AG09319 (cell line): ENCODE measurements around the gene C6orf136.
"Not testable (repeated sequence)": the region's sequence is repeated elsewhere in the genome, so short reads cannot be mapped to it uniquely, and the experiment has no call there.

Source experiments
- DNase-seq: peaks from one replicate; pipeline ENCODE4 v3.0.0-alpha.2; 2010; ENCODE audit warnings: low read depth; ENCODE audit errors: extremely low read depth
- TF ChIP-seq, protein P1 (sequence below): IDR thresholded peaks from 2 replicates; pipeline ENCODE4 v1.5.1; 2011; ENCODE audit warnings: low read depth, mild to moderate bottlenecking, inconsistent platforms, low read length, moderate library complexity

C6orf136 gene, protein sequence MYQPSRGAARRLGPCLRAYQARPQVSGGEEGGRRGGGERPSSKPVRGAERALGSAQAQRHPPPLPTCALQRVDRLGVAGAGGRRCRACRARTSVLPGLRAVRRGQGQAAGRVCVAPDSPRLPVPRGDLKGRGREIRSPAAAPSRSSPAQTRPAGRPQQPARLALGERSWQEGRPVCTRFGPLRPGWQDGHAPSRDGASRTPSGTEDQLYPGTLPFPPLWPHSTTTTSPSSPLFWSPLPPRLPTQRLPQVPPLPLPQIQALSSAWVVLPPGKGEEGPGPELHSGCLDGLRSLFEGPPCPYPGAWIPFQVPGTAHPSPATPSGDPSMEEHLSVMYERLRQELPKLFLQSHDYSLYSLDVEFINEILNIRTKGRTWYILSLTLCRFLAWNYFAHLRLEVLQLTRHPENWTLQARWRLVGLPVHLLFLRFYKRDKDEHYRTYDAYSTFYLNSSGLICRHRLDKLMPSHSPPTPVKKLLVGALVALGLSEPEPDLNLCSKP

GRCh38 chr6:30646450-30647241 is at the start of gene C6orf136:
Gene C6orf136, plus strand, starts transcription at chr6:30647133. Its CDS starts 99 bp downstream, at chr6:30647232.
- TF ChIP-seq, protein P1, sequence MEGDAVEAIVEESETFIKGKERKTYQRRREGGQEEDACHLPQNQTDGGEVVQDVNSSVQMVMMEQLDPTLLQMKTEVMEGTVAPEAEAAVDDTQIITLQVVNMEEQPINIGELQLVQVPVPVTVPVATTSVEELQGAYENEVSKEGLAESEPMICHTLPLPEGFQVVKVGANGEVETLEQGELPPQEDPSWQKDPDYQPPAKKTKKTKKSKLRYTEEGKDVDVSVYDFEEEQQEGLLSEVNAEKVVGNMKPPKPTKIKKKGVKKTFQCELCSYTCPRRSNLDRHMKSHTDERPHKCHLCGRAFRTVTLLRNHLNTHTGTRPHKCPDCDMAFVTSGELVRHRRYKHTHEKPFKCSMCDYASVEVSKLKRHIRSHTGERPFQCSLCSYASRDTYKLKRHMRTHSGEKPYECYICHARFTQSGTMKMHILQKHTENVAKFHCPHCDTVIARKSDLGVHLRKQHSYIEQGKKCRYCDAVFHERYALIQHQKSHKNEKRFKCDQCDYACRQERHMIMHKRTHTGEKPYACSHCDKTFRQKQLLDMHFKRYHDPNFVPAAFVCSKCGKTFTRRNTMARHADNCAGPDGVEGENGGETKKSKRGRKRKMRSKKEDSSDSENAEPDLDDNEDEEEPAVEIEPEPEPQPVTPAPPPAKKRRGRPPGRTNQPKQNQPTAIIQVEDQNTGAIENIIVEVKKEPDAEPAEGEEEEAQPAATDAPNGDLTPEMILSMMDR, result no peak
- peak; percentile 74 for DNase-seq

- TF ChIP-seq, protein P1, result peak; percentile 75
- not testable (repeated sequence) for DNase-seq
These were observed 49.4 kb upstream of the C6orf136 start for GRCh38 chr6:30597315-30598144.

- no peak for DNase-seq
- TF ChIP-seq, protein P1, result no peak
These were observed 47.9 kb upstream of the C6orf136 start for GRCh38 chr6:30598912-30599624.

GRCh38 chr6:30599625-30600324 is 47.2 kb upstream of the C6orf136 start:
- no peak for DNase-seq
- TF ChIP-seq, protein P1, result no peak

- TF ChIP-seq, protein P1, result no peak
These were observed 46.4 kb upstream of the C6orf136 start for GRCh38 chr6:30600451-30600961.

GRCh38 chr6:30601436-30601814 is 45.5 kb upstream of the C6orf136 start:
- no peak for DNase-seq
- TF ChIP-seq, protein P1, result no peak

More at GRCh38 chr6:30600451-30600961, 46.4 kb upstream of the C6orf136 start:
- DNase-seq, result no peak
